K562 (cell line): ENCODE data around the gene ZDHHC14. TPM values are rescaled to one million over a fixed set of nuclear protein-coding genes. Genes with fewer than 3 reads are reported as not detected.

Source experiments
- ATAC-seq: fragments of 200-7000 bp; cut with Tn5 transposase; 3 replicates; pipeline ENCODE4 v1.9.1; 2020; ENCODE audit warnings: moderate library complexity
- BruUV-seq: library from RNA; stranded (reverse); fragments of 400-500 nt; replicated peaks from 2 replicates; lab custom pipeline; 2021; lab: Mats Ljungman, UMichigan
- CTCF ChIA-PET: fragments of 300-600 bp; formaldehyde crosslinking; extraction: SDS; loops from one replicate; lab custom pipeline; 2021; ENCODE audit warnings: low intra/inter-chr PET ratio; lab: Yijun Ruan, JAX
- POLR2A ChIA-PET: fragments of 300-600, 350-650 bp; sonication (Branson Sonifier 250); formaldehyde crosslinking; extraction: SDS; loops from one replicate; lab custom pipeline; 2021; ENCODE audit warnings: antibody characterized with exemption, inconsistent platforms; lab: Yijun Ruan, JAX
- DNase-seq, 4 experiments: peaks; one replicate each; pipeline versions ENCODE4 v3.0.0 to v3.0.0-alpha.2; 2011 to 2018; ENCODE audit warnings: low spot score in 3 of 4, mixed read lengths in 3 of 4; ENCODE audit errors: extremely low read depth in 1 of 4
- FAIRE-seq: peaks from 2 replicates; lab custom pipeline; 2011; peaks lifted over from hg19 to GRCh38; lab: Jason Lieb, UNC
- H2AFZ ChIP-seq: 2 replicates; pipeline ENCODE4 v1.6.0; 2011; ENCODE audit warnings: low read depth, low read length, control low read depth, inconsistent platforms
- H3K27ac ChIP-seq: fragments of 200-600 bp; 3 replicates; pipeline ENCODE4 v1.8.0; 2011; ENCODE audit warnings: low read depth, mild to moderate bottlenecking, control low read depth, inconsistent platforms, low read length, moderate library complexity, mixed read lengths; ENCODE audit errors: extremely low read depth
- H3K27me3 ChIP-seq, 2 experiments: fragments of 300-600 bp in 1 of 2; 2 replicates in 1 of 2; 3 replicates in 1 of 2; pipeline versions ENCODE4 v1.6.0 to v1.8.0; 2011; ENCODE audit warnings: inconsistent platforms in 2 of 2, low read length in 2 of 2, mild to moderate bottlenecking in 1 of 2, mixed read lengths in 1 of 2, moderate library complexity in 1 of 2; ENCODE audit not compliant: control insufficient read depth in 2 of 2, insufficient read depth in 2 of 2
- H3K36me3 ChIP-seq: fragments of 300-600 bp; 3 replicates; pipeline ENCODE4 v1.8.0; 2011; ENCODE audit warnings: mild to moderate bottlenecking, low read length, inconsistent platforms; ENCODE audit not compliant: control insufficient read depth, insufficient read depth
- H3K4me1 ChIP-seq, 2 experiments: fragments of 200-600 bp in 1 of 2; replicated peaks in 1 of 2; 2 replicates in 1 of 2; 3 replicates in 1 of 2; pipeline versions ENCODE4 v1.5.1 to v1.8.0; 2011; ENCODE audit warnings: inconsistent platforms in 2 of 2, low read length in 2 of 2, mild to moderate bottlenecking in 1 of 2, mixed read lengths in 1 of 2, moderate library complexity in 1 of 2; ENCODE audit not compliant: control insufficient read depth in 2 of 2, insufficient read depth in 2 of 2
- H3K4me2 ChIP-seq: 2 replicates; pipeline ENCODE4 v1.6.1; 2011; ENCODE audit warnings: low read length, control low read depth, inconsistent platforms, mixed read lengths; ENCODE audit not compliant: insufficient read depth
- H3K4me3 ChIP-seq: fragments of 200-600 bp; sonication (generic), shearing (Covaris generic); 2 replicates; pipeline ENCODE4 v1.5.1; 2016; ENCODE audit warnings: control low read depth, inconsistent platforms
- H3K79me2 ChIP-seq: fragments of 200-600 bp; 3 replicates; pipeline ENCODE4 v1.8.0; 2011; ENCODE audit warnings: low read length, inconsistent platforms; ENCODE audit not compliant: control insufficient read depth, insufficient read depth
- H3K9ac ChIP-seq, 2 experiments: 2 replicates each; pipeline versions ENCODE4 v1.6.0 to v1.6.1; 2011; ENCODE audit warnings: low read depth in 2 of 2, low read length in 2 of 2, control low read depth in 1 of 2, inconsistent platforms in 1 of 2, mild to moderate bottlenecking in 1 of 2, mixed read lengths in 1 of 2; ENCODE audit not compliant: insufficient read depth in 1 of 2
- H3K9me1 ChIP-seq: one replicate; pipeline ENCODE4 v1.6.0; 2011; ENCODE audit warnings: inconsistent platforms, mild to moderate bottlenecking, low read length, moderate library complexity; ENCODE audit not compliant: control insufficient read depth, insufficient read depth
- H3K9me3 ChIP-seq: replicated peaks from 2 replicates; pipeline ENCODE4 v1.5.1; 2011; ENCODE audit warnings: low read depth, low read length, inconsistent platforms; ENCODE audit not compliant: control insufficient read depth, insufficient read depth
- H4K20me1 ChIP-seq: replicated peaks from 2 replicates; pipeline ENCODE4 v1.6.1; 2011; ENCODE audit warnings: low read length, inconsistent platforms, mixed read lengths; ENCODE audit not compliant: control insufficient read depth, insufficient read depth
- ELF1 ChIP-seq: fragments of 200-800 bp; sonication (Bioruptor generic); IDR thresholded peaks from 2 replicates; pipeline ENCODE4 v1.6.1; 2016; ENCODE audit warnings: missing genetic modification characterization, missing compliant biosample characterization
- FOSL1 ChIP-seq: fragments of 200-800 bp; sonication (Bioruptor generic); conservative IDR thresholded peaks from 2 replicates; pipeline ENCODE4 v1.6.1; 2016; ENCODE audit warnings: missing genetic modification characterization, missing compliant biosample characterization
- GABPA ChIP-seq: fragments of 200-800 bp; sonication (Bioruptor generic); conservative IDR thresholded peaks from 2 replicates; pipeline ENCODE4 v1.6.1; 2016; ENCODE audit warnings: low read depth, missing genetic modification characterization, missing compliant biosample characterization
- GABPB1 ChIP-seq: sonication (generic); formaldehyde crosslinking; IDR thresholded peaks from 2 replicates; pipeline ENCODE4 v1.8.0; 2022; ENCODE audit warnings: mild to moderate bottlenecking, missing genetic modification reagents
- HNRNPUL1 ChIP-seq: fragments of 200-400 bp; formaldehyde crosslinking; IDR thresholded peaks from 2 replicates; pipeline ENCODE4 v1.6.1; 2017; ENCODE audit warnings: low read length
- L3MBTL2 ChIP-seq: fragments of 450-650 bp; IDR thresholded peaks from 2 replicates; pipeline ENCODE4 v1.6.1; 2016; ENCODE audit warnings: mild to moderate bottlenecking, moderate library complexity
- NR2C2 ChIP-seq, 2 experiments: fragments of 200-800 bp in 1 of 2; sonication (Bioruptor generic) in 1 of 2; sonication (generic) in 1 of 2; formaldehyde crosslinking in 1 of 2; IDR thresholded peaks; 2 replicates each; pipeline versions ENCODE4 v1.6.1 to v1.8.0; 2016 to 2022; ENCODE audit warnings: mild to moderate bottlenecking in 1 of 2, missing compliant biosample characterization in 1 of 2, missing genetic modification characterization in 1 of 2, missing genetic modification reagents in 1 of 2
- USF1 ChIP-seq: sonication (generic); formaldehyde crosslinking; IDR thresholded peaks from 2 replicates; pipeline ENCODE4 v1.9.0; 2022; ENCODE audit warnings: mild to moderate bottlenecking, missing genetic modification reagents
- ZNF175 ChIP-seq: fragments of 200-800 bp; sonication (Bioruptor generic); IDR thresholded peaks from 2 replicates; pipeline ENCODE4 v1.6.1; 2016; ENCODE audit warnings: low read depth, mild to moderate bottlenecking, missing genetic modification characterization, missing compliant biosample characterization
- ZNF24 ChIP-seq: fragments of 450-650 bp; IDR thresholded peaks from 2 replicates; pipeline ENCODE4 v1.6.1; 2016
- ZNF592 ChIP-seq: fragments of 450-650 bp; IDR thresholded peaks from 2 replicates; pipeline ENCODE4 v1.6.1; 2017; ENCODE audit warnings: antibody characterized with exemption, mild to moderate bottlenecking
- ZSCAN32 ChIP-seq: fragments of 450-650 bp; formaldehyde crosslinking; IDR thresholded peaks from 2 replicates; pipeline ENCODE4 v1.4.0; 2020; ENCODE audit warnings: mild to moderate bottlenecking, moderate library complexity
- WGBS: fragments of 100-300 bp; shearing (Covaris generic); methylation state at CpG from one replicate; pipeline ENCODE4 v1.1.6; 2016; ENCODE audit warnings: low coverage, mixed read lengths; ENCODE audit not compliant: insufficient coverage; ENCODE audit errors: missing lambda C conversion rate; 5-methylcytosine and 5-hydroxymethylcytosine counted together
- in situ Hi-C: fragments of 300-500 bp; cut with MboI; formaldehyde crosslinking; loops from 4 replicates; pipeline ENCODE4 v1.15.0; 2018; ENCODE audit warnings: inconsistent platforms, mixed read lengths
- intact Hi-C: fragments of 100-400 bp; cut with micrococcal nuclease; formaldehyde crosslinking; loops from 2 replicates; pipeline ENCODE4 v1.14.2; 2022
- polyA plus RNA-seq, 8 experiments: library from polyadenylated mRNA; depleted of rRNA in 4 of 8; stranded (reverse) in 5 of 8; unstranded in 3 of 8; fragments of >200 nt; fragmentation: Nextera tagmentation in 2 of 8; fragmentation: Illumina TruSeq in 1 of 8; extraction: Ambion mirVana in 2 of 8; extraction: Trizol in 1 of 8; gene quantifications; 2 replicates each; pipeline versions ENCODE4 v1.2.1 to v1.2.3, GENCODE V29; 2011 to 2014; ENCODE audit warnings: inconsistent platforms in 1 of 8, missing spikeins in 1 of 8
- total RNA-seq, 7 experiments: library from RNA; depleted of rRNA in 6 of 7; stranded (reverse); fragments of >200 nt in 6 of 7; fragmentation: Illumina TruSeq in 2 of 7; extraction: Trizol in 2 of 7; gene quantifications; 2 replicates each; pipeline versions ENCODE4 v1.2.1 to v1.2.3, GENCODE V29; 2011 to 2021; ENCODE audit warnings: low replicate concordance in 1 of 7

ZDHHC14 gene
- total and polyA plus RNA-seq, 9 of the 15 experiments (the other 6 are each of a cell fraction or from before 2014, with no cell fraction given): 0.92 to 23.1 (median 13.8) TPM

GRCh38 chr6:157536223-157536545 is 155.2 kb downstream of the ZDHHC14 start:
- Histone ChIP-seq H3K4me2 (no peak overlapping the region), H3K27ac (no peak overlapping the region), H3K27me3 (no peaks in the 10 kb centered on the region), H4K20me1 (no peaks in the 10 kb centered on the region), H3K36me3 (no peaks in the 10 kb centered on the region), H3K9me1 (no peaks in the 10 kb centered on the region), H2AFZ (peak overlapping the region; percentile 48; the same call in 1 of the 2 replicates)
- FAIRE-seq (no peak), ATAC-seq (no peak), DNase-seq (no peak)
- BruUV-seq: no TSS peak
- intact Hi-C loops: no loop called here
- POLR2A ChIA-PET: no interaction called here
- TF ChIP-seq USF1 (CRISPR knock-in tag) (no peak), ZNF175 (CRISPR knock-in tag) (0 out of 2 replicates have a peak, but pooled peaks have one; percentile 51), ZNF24 (0 out of 2 replicates have a peak, but pooled peaks have one; percentile 75), FOSL1 (tag) (peak; percentile 19; the same call in 1 of the 2 replicates), ZSCAN32 (CRISPR knock-in tag) (no peak), NR2C2 (CRISPR knock-in tag; IDR thresholded peaks at IDR 0.05) (no peak), NR2C2 (tag; IDR thresholded peaks at IDR 0.05) (0 out of 2 replicates have a peak, but pooled peaks have one; percentile 16), HNRNPUL1 (no peak), L3MBTL2 (peak; percentile 35; the same call in 1 of the 2 replicates), ELF1 (tag) (0 out of 2 replicates have a peak, but pooled peaks have one; percentile 24), ZNF592 (peak; percentile 67; the same call in 1 of the 2 replicates), GABPB1 (CRISPR knock-in tag) (0 out of 2 replicates have a peak, but pooled peaks have one; percentile 18), GABPA (tag) (peak; percentile 29; the same call in 1 of the 2 replicates)
- TF ChIP-seq, all 486 proteins: peak for 9
- H3K79me2 ChIP-seq: no peaks in the 10 kb centered on the region
- H3K9ac ChIP-seq: no peak overlapping the region
- H3K9me3 ChIP-seq: no peaks in the 10 kb centered on the region
- H3K4me1 ChIP-seq: peaks cover 13 to 19% of the 10 kb centered on the region in 2 experiments
- no peak overlapping the region for H3K4me3 ChIP-seq
- in situ Hi-C loops: no loop called here
- CTCF ChIA-PET: no interaction called here
- 14% methylated on average over 2 of the region's 2 CpGs for WGBS
